GM23338 (cell line): Measurements from ENCODE around the gene CYP46A1. TPM values are rescaled to one million over a fixed set of nuclear protein-coding genes. Genes with fewer than 3 reads are reported as not detected.

Source experiments
- ATAC-seq: fragments of 200-7000 bp; cut with Tn5 transposase; 3 replicates; pipeline ENCODE4 v1.9.1; 2020
- DNase-seq: peaks from one replicate; pipeline ENCODE4 v3.0.0-alpha.2; 2015; ENCODE audit warnings: low spot score
- H2AFZ ChIP-seq: fragments of 200-600 bp; sonication (generic); 2 replicates; pipeline ENCODE4 v1.8.0; 2016; ENCODE audit warnings: antibody characterized with exemption, mild to moderate bottlenecking, moderate library complexity
- H3F3A ChIP-seq: fragments of 200-600 bp; sonication (generic); replicated peaks from 2 replicates; pipeline ENCODE4 v1.8.0; 2017; ENCODE audit warnings: antibody characterized with exemption, mixed run types, low read depth
- H3K27ac ChIP-seq: fragments of 200-600 bp; sonication (generic); 2 replicates; pipeline ENCODE4 v1.6.1; 2016; ENCODE audit warnings: low read depth
- H3K27me3 ChIP-seq: fragments of 200-600 bp; sonication (generic); 2 replicates; pipeline ENCODE4 v1.8.0; 2016; ENCODE audit warnings: mild to moderate bottlenecking, mixed run types, moderate library complexity; ENCODE audit not compliant: insufficient read depth
- H3K36me3 ChIP-seq: fragments of 200-600 bp; sonication (generic); 2 replicates; pipeline ENCODE4 v1.8.0; 2016; ENCODE audit warnings: mild to moderate bottlenecking; ENCODE audit not compliant: insufficient read depth
- H3K4me1 ChIP-seq: fragments of 200-600 bp; sonication (generic); 2 replicates; pipeline ENCODE4 v1.8.0; 2016; ENCODE audit warnings: mild to moderate bottlenecking, moderate library complexity; ENCODE audit not compliant: insufficient read depth
- H3K4me2 ChIP-seq: fragments of 200-600 bp; sonication (generic); 2 replicates; pipeline ENCODE4 v1.7.1; 2017; ENCODE audit warnings: mixed run types
- H3K4me3 ChIP-seq: fragments of 200-600 bp; sonication (generic); 2 replicates; pipeline ENCODE4 v1.6.1; 2016; ENCODE audit warnings: mixed run types
- H3K79me2 ChIP-seq: fragments of 200-600 bp; sonication (generic); replicated peaks from 2 replicates; pipeline ENCODE4 v1.8.0; 2017; ENCODE audit warnings: mild to moderate bottlenecking; ENCODE audit not compliant: insufficient read depth
- H3K9me2 ChIP-seq: fragments of 200-600 bp; sonication (generic); 2 replicates; pipeline ENCODE4 v1.8.0; 2017; ENCODE audit not compliant: insufficient read depth
- H4K20me1 ChIP-seq: fragments of 200-600 bp; sonication (generic); replicated peaks from 2 replicates; pipeline ENCODE4 v1.8.0; 2017; ENCODE audit warnings: mild to moderate bottlenecking; ENCODE audit not compliant: insufficient read depth
- H3K27ac Mint-ChIP-seq: 2 replicates; pipeline ENCODE4 v1.8.0; 2020; ENCODE audit warnings: inconsistent platforms, mild to moderate bottlenecking, moderate library complexity, mixed read lengths
- H3K27me3 Mint-ChIP-seq: 3 replicates; pipeline ENCODE4 v1.8.0; 2022; ENCODE audit warnings: low read depth, mild to moderate bottlenecking, moderate library complexity, mixed read lengths, inconsistent platforms; ENCODE audit not compliant: insufficient read depth, poor library complexity
- H3K36me3 Mint-ChIP-seq: 3 replicates; pipeline ENCODE4 v1.8.0; 2021; ENCODE audit warnings: low read depth, mild to moderate bottlenecking, inconsistent platforms, moderate library complexity, mixed read lengths
- H3K4me1 Mint-ChIP-seq: 3 replicates; pipeline ENCODE4 v1.8.0; 2020; ENCODE audit warnings: mild to moderate bottlenecking, inconsistent platforms, mixed read lengths
- H3K4me3 Mint-ChIP-seq: 3 replicates; pipeline ENCODE4 v1.8.0; 2021; ENCODE audit warnings: moderate library complexity, mild to moderate bottlenecking, inconsistent platforms, mixed read lengths
- H3K9me3 Mint-ChIP-seq: 3 replicates; pipeline ENCODE4 v1.8.0; 2020; ENCODE audit warnings: moderate library complexity, mild to moderate bottlenecking, inconsistent platforms, mixed read lengths
- CREB1 ChIP-seq: fragments of 250-450 bp; sonication (Bioruptor Pico); IDR thresholded peaks from 2 replicates; pipeline ENCODE4 v1.5.0; 2020; ENCODE audit warnings: low read depth, mild to moderate bottlenecking, moderate library complexity
- EZH2 ChIP-seq: fragments of 200-600 bp; sonication (generic); IDR thresholded peaks from one replicate; pipeline ENCODE4 v1.8.0; 2017; ENCODE audit warnings: antibody characterized with exemption, mild to moderate bottlenecking, low read depth; ENCODE audit not compliant: unreplicated experiment
- polyA plus RNA-seq: library from polyadenylated mRNA; unstranded; fragments of >200 nt; fragmentation: Nextera tagmentation; extraction: Ambion mirVana; gene quantifications from 2 replicates; pipeline ENCODE4 v1.2.1, GENCODE V29; 2016
- total RNA-seq: library from RNA; depleted of rRNA; stranded (reverse); fragments of >200 nt; shearing (Covaris generic); gene quantifications from 2 replicates; pipeline ENCODE4 v1.2.3, GENCODE V29; 2014
- TF ChIP-seq, protein P1 (sequence below), 2 experiments: fragments of 200-600 bp in 1 of 2; sonication (generic) in 1 of 2; conservative IDR thresholded peaks; 2 replicates each; pipeline versions ENCODE4 v1.5.1 to v1.6.1; 2016 to 2017; ENCODE audit warnings: antibody characterized with exemption in 2 of 2, low read depth in 2 of 2, mild to moderate bottlenecking in 2 of 2, moderate library complexity in 1 of 2

CYP46A1 gene
- total and polyA plus RNA-seq, 2 experiments from 2014 or later: 0.59 to 0.66 TPM

- TF ChIP-seq EZH2: no peak
- H2AFZ ChIP-seq: no peak overlapping the region
- Mint-ChIP-seq H3K36me3 (no peaks in the 10 kb centered on the region), H3K27ac (no peak overlapping the region), H3K9me3 (no peaks in the 10 kb centered on the region), H3K27me3 (peaks cover 20% of the 10 kb centered on the region), H3K4me3 (no peak overlapping the region), H3K4me1 (peaks cover 17% of the 10 kb centered on the region)
- ATAC-seq (no peak), DNase-seq (no peak)
- H3F3A ChIP-seq: no peaks in the 10 kb centered on the region
- no peaks in the 10 kb centered on the region for H4K20me1 ChIP-seq
- H3K9me2 ChIP-seq: no peaks in the 10 kb centered on the region
- H3K36me3 ChIP-seq: no peaks in the 10 kb centered on the region
- H3K27me3 ChIP-seq: no peaks in the 10 kb centered on the region
- H3K4me2 ChIP-seq: no peak overlapping the region
- no peaks in the 10 kb centered on the region for H3K79me2 ChIP-seq
- H3K4me1 ChIP-seq: no peaks in the 10 kb centered on the region; the same call in 1 of the 2 replicates
- no peak overlapping the region for H3K27ac ChIP-seq
- no peak overlapping the region for H3K4me3 ChIP-seq
Measured at GRCh38 chr14:99752486-99753121, 68.5 kb downstream of the CYP46A1 start.

DNA sequence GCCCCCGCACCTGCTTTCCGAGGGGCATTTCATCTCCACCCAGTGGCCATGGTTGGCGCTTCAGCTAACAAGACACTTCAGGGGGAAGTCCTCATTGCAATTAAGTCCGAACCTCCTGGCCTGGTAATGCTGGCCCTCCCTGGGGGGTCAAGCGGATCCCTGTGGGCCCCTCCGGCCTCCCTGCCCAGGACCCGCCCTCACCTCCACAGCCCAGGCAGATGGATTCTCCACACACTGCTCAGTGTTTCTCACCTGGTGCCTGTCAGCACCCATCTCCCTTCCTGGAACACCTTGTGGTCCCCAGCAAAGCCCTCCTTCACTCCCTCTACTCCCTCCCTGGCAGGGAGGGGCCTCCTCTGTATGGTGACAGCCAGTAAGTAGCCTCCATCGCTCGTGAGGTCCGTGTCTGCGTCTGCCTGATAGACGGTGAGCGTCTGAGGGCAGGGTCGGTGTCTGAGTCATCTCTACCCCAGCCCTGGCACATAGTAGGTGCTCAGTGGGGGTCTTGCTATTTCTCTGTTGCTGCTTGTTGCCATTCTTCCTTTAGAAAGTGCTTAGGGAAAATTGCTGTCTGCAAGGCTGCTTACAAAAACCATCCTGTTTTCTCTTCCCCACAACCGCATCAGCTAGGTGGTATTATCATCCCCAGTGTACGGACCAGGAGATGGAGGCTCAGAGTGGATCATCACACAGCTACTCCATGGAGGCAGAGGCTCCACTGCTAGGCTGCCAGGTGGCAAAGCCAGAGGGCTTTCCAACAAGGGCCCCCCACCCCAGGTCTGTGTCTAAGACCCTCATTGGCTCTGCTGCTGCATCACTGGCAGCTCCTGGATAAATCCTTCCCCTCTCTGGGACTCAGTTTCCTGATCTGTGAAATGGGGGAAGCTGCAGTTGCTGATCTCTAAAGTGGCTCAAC, 69.4 kb downstream of the CYP46A1 start:
- Mint-ChIP-seq H3K36me3 (no peaks in the 10 kb centered on the region), H3K4me3 (no peak overlapping the region), H3K27me3 (peaks cover 18% of the 10 kb centered on the region), H3K9me3 (no peaks in the 10 kb centered on the region), H3K4me1 (peaks cover 23% of the 10 kb centered on the region), H3K27ac (peak overlapping the region; percentile 74; the same call in 1 of the 2 replicates)
- H3K9me2 ChIP-seq: no peaks in the 10 kb centered on the region
- peak; percentile 62 for ATAC-seq
- no peaks in the 10 kb centered on the region for H3K36me3 ChIP-seq
- no peaks in the 10 kb centered on the region for H4K20me1 ChIP-seq
- no peak overlapping the region for H2AFZ ChIP-seq
- H3F3A ChIP-seq: no peaks in the 10 kb centered on the region
- H3K27ac ChIP-seq: no peak overlapping the region
- no peak overlapping the region for H3K4me2 ChIP-seq
- no peak overlapping the region for H3K4me3 ChIP-seq
- no peaks in the 10 kb centered on the region for H3K79me2 ChIP-seq
- H3K27me3 ChIP-seq: no peaks in the 10 kb centered on the region
- TF ChIP-seq, protein P1, sequence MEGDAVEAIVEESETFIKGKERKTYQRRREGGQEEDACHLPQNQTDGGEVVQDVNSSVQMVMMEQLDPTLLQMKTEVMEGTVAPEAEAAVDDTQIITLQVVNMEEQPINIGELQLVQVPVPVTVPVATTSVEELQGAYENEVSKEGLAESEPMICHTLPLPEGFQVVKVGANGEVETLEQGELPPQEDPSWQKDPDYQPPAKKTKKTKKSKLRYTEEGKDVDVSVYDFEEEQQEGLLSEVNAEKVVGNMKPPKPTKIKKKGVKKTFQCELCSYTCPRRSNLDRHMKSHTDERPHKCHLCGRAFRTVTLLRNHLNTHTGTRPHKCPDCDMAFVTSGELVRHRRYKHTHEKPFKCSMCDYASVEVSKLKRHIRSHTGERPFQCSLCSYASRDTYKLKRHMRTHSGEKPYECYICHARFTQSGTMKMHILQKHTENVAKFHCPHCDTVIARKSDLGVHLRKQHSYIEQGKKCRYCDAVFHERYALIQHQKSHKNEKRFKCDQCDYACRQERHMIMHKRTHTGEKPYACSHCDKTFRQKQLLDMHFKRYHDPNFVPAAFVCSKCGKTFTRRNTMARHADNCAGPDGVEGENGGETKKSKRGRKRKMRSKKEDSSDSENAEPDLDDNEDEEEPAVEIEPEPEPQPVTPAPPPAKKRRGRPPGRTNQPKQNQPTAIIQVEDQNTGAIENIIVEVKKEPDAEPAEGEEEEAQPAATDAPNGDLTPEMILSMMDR (conservative IDR thresholded peaks at IDR 0.05; ENCODE audit: low read depth in 2 of 2): peak in 1 of 2 experiments; percentile 35; a peak in 2 of 4 replicates
- TF ChIP-seq CREB1 (CRISPR knock-in tag): no peak
- peaks cover 8% of the 10 kb centered on the region; the same call in 1 of the 2 replicates for H3K4me1 ChIP-seq
- DNase-seq: peak; percentile 39
